Astrocyte (in vitro differentiated cells and primary cell): ENCODE measurements around the gene FBXO17. TPM values are rescaled to one million over a fixed set of nuclear protein-coding genes. Genes with fewer than 3 reads are reported as not detected.

Source experiments
- DNase-seq: peaks from one replicate; pipeline ENCODE4 v3.0.0-alpha.2; 2010; ENCODE audit warnings: low read depth
- FAIRE-seq: peaks from 2 replicates; lab custom pipeline; 2011; peaks lifted over from hg19 to GRCh38; lab: Jason Lieb, UNC
- H2AFZ ChIP-seq: 2 replicates; pipeline ENCODE4 v1.6.0; 2012; ENCODE audit warnings: low read depth, low read length, inconsistent platforms
- H3K27ac ChIP-seq: 2 replicates; pipeline ENCODE4 v1.5.1; 2011; ENCODE audit warnings: low read depth, low read length, inconsistent platforms
- H3K27me3 ChIP-seq: 2 replicates; pipeline ENCODE4 v1.6.0; 2011; ENCODE audit warnings: low read length, inconsistent platforms; ENCODE audit not compliant: insufficient read depth
- H3K36me3 ChIP-seq: 2 replicates; pipeline ENCODE4 v1.5.1; 2011; ENCODE audit warnings: low read length, inconsistent platforms; ENCODE audit not compliant: insufficient read depth
- H3K4me1 ChIP-seq: 2 replicates; pipeline ENCODE4 v1.5.1; 2011; ENCODE audit warnings: low read length, inconsistent platforms; ENCODE audit not compliant: insufficient read depth
- H3K4me2 ChIP-seq: 2 replicates; pipeline ENCODE4 v1.6.0; 2012; ENCODE audit warnings: low read length, inconsistent platforms
- H3K4me3 ChIP-seq: 2 replicates; pipeline ENCODE4 v1.5.1; 2011; ENCODE audit warnings: low read depth, mild to moderate bottlenecking, low read length, inconsistent platforms; ENCODE audit not compliant: insufficient read depth
- H3K79me2 ChIP-seq: 2 replicates; pipeline ENCODE4 v1.6.0; 2012; ENCODE audit warnings: mild to moderate bottlenecking, low read length, inconsistent platforms; ENCODE audit not compliant: insufficient read depth
- H3K9ac ChIP-seq: 2 replicates; pipeline ENCODE4 v1.6.0; 2012; ENCODE audit warnings: mild to moderate bottlenecking, low read length, inconsistent platforms
- H3K9me3 ChIP-seq: 2 replicates; pipeline ENCODE4 v1.5.1; 2012; ENCODE audit warnings: low read depth, mild to moderate bottlenecking, low read length, inconsistent platforms; ENCODE audit not compliant: insufficient read depth
- H4K20me1 ChIP-seq: 2 replicates; pipeline ENCODE4 v1.6.0; 2012; ENCODE audit warnings: low read length, inconsistent platforms; ENCODE audit not compliant: insufficient read depth
- H3K27ac Mint-ChIP-seq: one replicate; pipeline ENCODE4 v1.8.0; 2021; ENCODE audit warnings: mild to moderate bottlenecking, mixed read lengths; ENCODE audit not compliant: unreplicated experiment
- H3K27me3 Mint-ChIP-seq: one replicate; pipeline ENCODE4 v1.8.0; 2021; ENCODE audit warnings: low read depth, mixed read lengths; ENCODE audit not compliant: unreplicated experiment
- H3K36me3 Mint-ChIP-seq: one replicate; pipeline ENCODE4 v1.8.0; 2021; ENCODE audit warnings: low read depth, mixed read lengths; ENCODE audit not compliant: unreplicated experiment
- H3K4me1 Mint-ChIP-seq: one replicate; pipeline ENCODE4 v1.8.0; 2021; ENCODE audit warnings: low read depth, mixed read lengths; ENCODE audit not compliant: unreplicated experiment
- H3K4me3 Mint-ChIP-seq: one replicate; pipeline ENCODE4 v1.8.0; 2021; ENCODE audit warnings: mild to moderate bottlenecking, moderate library complexity, mixed read lengths; ENCODE audit not compliant: unreplicated experiment
- H3K9me3 Mint-ChIP-seq: one replicate; pipeline ENCODE4 v1.8.0; 2021; ENCODE audit warnings: mild to moderate bottlenecking, mixed read lengths; ENCODE audit not compliant: unreplicated experiment
- EZH2 ChIP-seq: IDR thresholded peaks from 2 replicates; pipeline ENCODE4 v1.6.1; 2012; ENCODE audit warnings: mild to moderate bottlenecking, low read length, inconsistent platforms; ENCODE audit not compliant: insufficient read depth
- total RNA-seq: library from RNA; stranded (reverse); gene quantifications from 2 replicates; pipeline ENCODE4 v1.2.1, GENCODE V29; 2021
- TF ChIP-seq, protein P1 (sequence below): IDR thresholded peaks from 2 replicates; pipeline ENCODE4 v1.5.1; 2011; ENCODE audit warnings: low read depth, mild to moderate bottlenecking, inconsistent platforms, low read length, moderate library complexity; ENCODE audit not compliant: insufficient read depth

The FBXO17 gene
- total RNA-seq, 1 donor from 2014 or later: 14.7 TPM

DNA sequence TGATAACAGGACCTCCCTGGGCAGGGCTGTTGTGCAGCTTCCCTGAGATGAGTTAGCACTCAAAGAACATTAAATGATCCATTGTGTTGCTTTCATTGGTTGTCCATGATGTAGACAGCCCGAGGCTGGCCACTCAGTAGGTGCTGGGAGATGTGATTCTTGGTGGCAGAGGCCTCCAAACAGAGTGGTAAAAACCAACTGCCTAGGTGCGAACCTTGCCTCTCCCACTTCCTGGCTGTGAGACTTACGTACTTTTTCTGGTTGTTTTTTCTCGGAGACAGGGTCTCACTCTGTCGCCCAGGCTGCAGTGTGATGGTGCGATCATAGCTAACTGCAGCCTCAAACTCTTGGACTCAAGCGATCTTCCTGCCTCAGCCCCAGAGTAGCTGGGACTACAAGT, 51.2 kb downstream of the FBXO17 start:
- H3K27me3 Mint-ChIP-seq: no peaks in the 10 kb centered on the region
- H3K4me3 Mint-ChIP-seq: no peak overlapping the region
- Histone ChIP-seq H3K4me3 (no peak overlapping the region), H3K4me1 (no peaks in the 10 kb centered on the region), H3K36me3 (peaks cover 4% of the 10 kb centered on the region), H3K4me2 (no peak overlapping the region), H3K9me3 (no peaks in the 10 kb centered on the region), H2AFZ (no peak overlapping the region), H3K79me2 (peaks cover 6% of the 10 kb centered on the region), H3K9ac (no peak overlapping the region), H3K27ac (no peak overlapping the region), H4K20me1 (peaks cover 6% of the 10 kb centered on the region), H3K27me3 (no peaks in the 10 kb centered on the region)
- DNase-seq (no peak), FAIRE-seq (no peak)
- no peaks in the 10 kb centered on the region for H3K9me3 Mint-ChIP-seq
- H3K36me3 Mint-ChIP-seq: peaks cover 20% of the 10 kb centered on the region
- no peak overlapping the region for H3K27ac Mint-ChIP-seq
- no peaks in the 10 kb centered on the region for H3K4me1 Mint-ChIP-seq
- TF ChIP-seq, protein P1, sequence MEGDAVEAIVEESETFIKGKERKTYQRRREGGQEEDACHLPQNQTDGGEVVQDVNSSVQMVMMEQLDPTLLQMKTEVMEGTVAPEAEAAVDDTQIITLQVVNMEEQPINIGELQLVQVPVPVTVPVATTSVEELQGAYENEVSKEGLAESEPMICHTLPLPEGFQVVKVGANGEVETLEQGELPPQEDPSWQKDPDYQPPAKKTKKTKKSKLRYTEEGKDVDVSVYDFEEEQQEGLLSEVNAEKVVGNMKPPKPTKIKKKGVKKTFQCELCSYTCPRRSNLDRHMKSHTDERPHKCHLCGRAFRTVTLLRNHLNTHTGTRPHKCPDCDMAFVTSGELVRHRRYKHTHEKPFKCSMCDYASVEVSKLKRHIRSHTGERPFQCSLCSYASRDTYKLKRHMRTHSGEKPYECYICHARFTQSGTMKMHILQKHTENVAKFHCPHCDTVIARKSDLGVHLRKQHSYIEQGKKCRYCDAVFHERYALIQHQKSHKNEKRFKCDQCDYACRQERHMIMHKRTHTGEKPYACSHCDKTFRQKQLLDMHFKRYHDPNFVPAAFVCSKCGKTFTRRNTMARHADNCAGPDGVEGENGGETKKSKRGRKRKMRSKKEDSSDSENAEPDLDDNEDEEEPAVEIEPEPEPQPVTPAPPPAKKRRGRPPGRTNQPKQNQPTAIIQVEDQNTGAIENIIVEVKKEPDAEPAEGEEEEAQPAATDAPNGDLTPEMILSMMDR: no peak
- TF ChIP-seq EZH2: no peak

DNA sequence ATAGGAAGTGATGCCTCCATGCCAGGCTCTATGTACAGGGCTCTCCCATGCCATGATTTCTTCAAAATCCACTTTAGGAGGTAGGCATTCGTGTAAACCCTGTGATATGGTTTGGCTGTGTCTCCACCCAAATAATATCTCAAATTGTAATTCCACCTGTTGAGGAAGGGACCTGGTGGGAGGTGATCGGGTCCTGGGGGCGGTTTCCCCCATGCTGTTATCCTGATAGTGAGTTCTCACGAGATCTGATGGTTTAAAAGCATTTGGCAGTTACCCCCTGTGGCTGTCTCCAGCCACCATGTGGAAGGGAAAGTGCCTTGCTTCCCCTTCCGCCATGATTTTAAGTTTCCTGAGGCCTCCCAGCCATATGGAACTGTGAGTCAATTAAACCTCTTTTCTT, 53.1 kb downstream of the FBXO17 start:
- Histone ChIP-seq H3K9ac (no peak overlapping the region), H3K27ac (no peak overlapping the region), H3K4me1 (no peaks in the 10 kb centered on the region), H3K9me3 (no peaks in the 10 kb centered on the region), H3K4me3 (no peak overlapping the region), H3K4me2 (no peak overlapping the region), H4K20me1 (peaks cover 8% of the 10 kb centered on the region), H3K27me3 (no peaks in the 10 kb centered on the region), H3K79me2 (no peaks in the 10 kb centered on the region), H2AFZ (no peak overlapping the region), H3K36me3 (peaks cover 4% of the 10 kb centered on the region)
- Mint-ChIP-seq H3K4me3 (no peak overlapping the region), H3K9me3 (no peaks in the 10 kb centered on the region), H3K27ac (no peak overlapping the region), H3K27me3 (no peaks in the 10 kb centered on the region), H3K36me3 (peaks cover 20% of the 10 kb centered on the region), H3K4me1 (no peaks in the 10 kb centered on the region)
- FAIRE-seq: no peak
- TF ChIP-seq EZH2: no peak
- TF ChIP-seq, protein P1: no peak
- no peak for DNase-seq

DNA sequence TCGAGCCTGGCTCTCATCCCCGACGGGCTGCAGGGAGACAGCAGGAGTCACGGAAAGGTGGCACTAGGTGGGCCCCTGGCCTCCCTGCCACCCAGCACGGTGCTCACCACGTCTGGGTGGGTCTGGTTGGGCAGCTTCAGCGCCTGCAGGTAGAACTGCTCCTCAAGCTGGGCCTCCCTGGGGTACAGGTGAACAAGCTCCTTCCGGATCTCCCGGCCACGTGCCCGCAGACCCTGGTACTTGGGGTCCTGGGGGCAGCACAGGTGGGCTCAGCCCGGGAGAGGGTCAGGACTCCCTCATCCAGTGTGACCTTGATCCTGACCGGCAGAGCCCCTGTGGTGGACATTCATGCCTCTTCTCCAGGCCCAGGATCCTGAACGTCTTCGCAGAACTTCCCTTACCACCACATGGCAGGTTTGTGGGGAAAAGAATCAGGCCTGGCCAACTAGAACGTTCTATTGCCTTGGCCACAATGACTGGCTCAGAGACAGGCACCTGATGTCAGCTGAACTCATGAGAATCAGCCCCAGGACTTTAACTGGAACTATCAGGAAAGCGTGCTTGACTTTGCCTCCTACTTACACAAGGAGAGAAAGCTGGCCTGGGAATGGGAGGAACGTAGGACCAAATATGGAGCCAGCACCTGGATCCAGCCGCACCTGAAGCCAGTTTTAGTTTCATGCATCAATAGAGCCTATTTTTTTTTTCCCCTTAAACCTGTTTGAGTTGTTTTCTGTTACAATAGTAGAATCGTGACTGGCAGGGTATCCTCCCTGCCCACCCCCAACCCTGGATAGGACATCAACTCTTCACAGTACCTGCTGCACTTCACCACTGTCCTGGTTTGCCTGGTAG, 53.9 kb downstream of the FBXO17 start:
- H3K4me1 ChIP-seq: no peaks in the 10 kb centered on the region
- H3K27me3 ChIP-seq: no peaks in the 10 kb centered on the region
- Mint-ChIP-seq H3K4me3 (no peak overlapping the region), H3K27me3 (no peaks in the 10 kb centered on the region), H3K4me1 (no peaks in the 10 kb centered on the region), H3K27ac (no peak overlapping the region), H3K36me3 (peaks cover 20% of the 10 kb centered on the region), H3K9me3 (no peaks in the 10 kb centered on the region)
- no peak overlapping the region for H3K9ac ChIP-seq
- H3K4me2 ChIP-seq: no peak overlapping the region
- H3K79me2 ChIP-seq: no peaks in the 10 kb centered on the region
- DNase-seq (no peak), FAIRE-seq (no peak)
- no peak overlapping the region for H2AFZ ChIP-seq
- H3K27ac ChIP-seq: no peak overlapping the region
- TF ChIP-seq EZH2: no peak
- TF ChIP-seq, protein P1: no peak
- peaks cover 4% of the 10 kb centered on the region for H3K36me3 ChIP-seq
- no peaks in the 10 kb centered on the region for H3K9me3 ChIP-seq
- peaks cover 8% of the 10 kb centered on the region for H4K20me1 ChIP-seq
- H3K4me3 ChIP-seq: no peak overlapping the region
